Measurements from ENCODE around the gene SLC38A3. TPM values are rescaled to one million over a fixed set of nuclear protein-coding genes. Genes with fewer than 3 reads are reported as not detected.

The SLC38A3 gene
- total RNA-seq, 1 donor from 2014 or later, result 43.5 TPM

GRCh38 chr3:50235716-50236483 is 30.8 kb downstream of the SLC38A3 start, which contains the start of gene GNAI2:
GNAI2 (plus strand) TSS chr3:50236204; CDS start chr3:50236336, 132 bp downstream.
- peak; percentile 97 for DNase-seq (ENCODE audit: low spot score, unreplicated experiment)
- H3K27ac Mint-ChIP-seq, result peak within 1 kb of the TSS; percentile 92
- no peak for TF ChIP-seq CTCF (IDR thresholded peaks at IDR 0.05; ENCODE audit: unreplicated experiment)
- H3K27me3 Mint-ChIP-seq, result no peaks in the 10 kb centered on the region
- peak within 1 kb of the TSS; percentile 93 for H3K4me3 Mint-ChIP-seq (ENCODE audit: low read depth)
- no peaks in the 10 kb centered on the region for H3K36me3 Mint-ChIP-seq (ENCODE audit: insufficient read depth)
- H3K9me3 Mint-ChIP-seq (ENCODE audit: low read depth), result no peaks in the 10 kb centered on the region
- peaks cover 38% of the 10 kb centered on the region for H3K4me1 Mint-ChIP-seq (ENCODE audit: low read depth)

- Mint-ChIP-seq H3K27me3 (no peaks in the 10 kb centered on the region), H3K4me1 (ENCODE audit: low read depth) (peaks cover 42% of the 10 kb centered on the region), H3K27ac (peak overlapping the region; percentile 92), H3K4me3 (ENCODE audit: low read depth) (peak overlapping the region; percentile 93), H3K9me3 (ENCODE audit: low read depth) (no peaks in the 10 kb centered on the region), H3K36me3 (ENCODE audit: insufficient read depth) (no peaks in the 10 kb centered on the region)
- TF ChIP-seq CTCF (IDR thresholded peaks at IDR 0.05; ENCODE audit: unreplicated experiment), result no peak
- no peak for DNase-seq (ENCODE audit: low spot score, unreplicated experiment)
Measured at GRCh38 chr3:50236484-50237132, 31.5 kb downstream of the SLC38A3 start.

DNA sequence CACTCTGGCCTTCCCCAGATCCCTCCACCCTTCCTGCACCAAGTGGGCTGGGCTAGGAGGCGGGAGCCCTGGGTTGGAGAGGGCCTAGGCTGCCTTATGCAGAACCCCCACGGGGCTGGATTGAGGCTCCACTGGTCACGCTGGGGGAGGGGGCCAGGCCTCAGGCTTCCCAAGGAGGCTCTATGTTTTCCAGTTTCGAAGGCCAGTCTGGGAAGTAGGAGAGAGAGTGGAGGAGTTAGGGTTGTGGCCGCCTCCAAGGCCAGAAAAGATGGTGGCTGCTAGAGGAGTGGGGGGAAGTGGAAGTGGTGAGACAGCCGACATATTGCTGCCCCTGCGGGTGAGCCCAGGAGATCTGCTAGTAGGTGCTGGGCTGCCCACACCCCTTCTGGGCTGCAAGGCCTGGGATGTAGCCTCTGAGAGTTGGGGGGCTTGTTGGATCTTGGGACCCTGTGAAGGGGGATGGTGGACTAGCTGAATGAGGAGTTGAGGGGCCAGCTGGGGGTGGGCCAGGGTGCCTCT is 32.1 kb downstream of the SLC38A3 start:
- Mint-ChIP-seq H3K36me3 (ENCODE audit: insufficient read depth) (no peaks in the 10 kb centered on the region), H3K27me3 (no peaks in the 10 kb centered on the region), H3K4me3 (ENCODE audit: low read depth) (peak overlapping the region; percentile 93), H3K9me3 (ENCODE audit: low read depth) (no peaks in the 10 kb centered on the region), H3K4me1 (ENCODE audit: low read depth) (peaks cover 43% of the 10 kb centered on the region), H3K27ac (peak overlapping the region; percentile 92)
- TF ChIP-seq CTCF (IDR thresholded peaks at IDR 0.05; ENCODE audit: unreplicated experiment), result no peak
- DNase-seq (ENCODE audit: low spot score, unreplicated experiment), result no peak

- no peak for TF ChIP-seq CTCF (IDR thresholded peaks at IDR 0.05; ENCODE audit: unreplicated experiment)
- Mint-ChIP-seq H3K36me3 (ENCODE audit: insufficient read depth) (no peaks in the 10 kb centered on the region), H3K4me3 (ENCODE audit: low read depth) (peak overlapping the region; percentile 93), H3K27me3 (no peaks in the 10 kb centered on the region), H3K9me3 (ENCODE audit: low read depth) (no peaks in the 10 kb centered on the region), H3K4me1 (ENCODE audit: low read depth) (peaks cover 43% of the 10 kb centered on the region), H3K27ac (peak overlapping the region; percentile 92)
- DNase-seq (ENCODE audit: low spot score, unreplicated experiment), result no peak
Measured at GRCh38 chr3:50237754-50238548, 32.9 kb downstream of the SLC38A3 start.

DNA sequence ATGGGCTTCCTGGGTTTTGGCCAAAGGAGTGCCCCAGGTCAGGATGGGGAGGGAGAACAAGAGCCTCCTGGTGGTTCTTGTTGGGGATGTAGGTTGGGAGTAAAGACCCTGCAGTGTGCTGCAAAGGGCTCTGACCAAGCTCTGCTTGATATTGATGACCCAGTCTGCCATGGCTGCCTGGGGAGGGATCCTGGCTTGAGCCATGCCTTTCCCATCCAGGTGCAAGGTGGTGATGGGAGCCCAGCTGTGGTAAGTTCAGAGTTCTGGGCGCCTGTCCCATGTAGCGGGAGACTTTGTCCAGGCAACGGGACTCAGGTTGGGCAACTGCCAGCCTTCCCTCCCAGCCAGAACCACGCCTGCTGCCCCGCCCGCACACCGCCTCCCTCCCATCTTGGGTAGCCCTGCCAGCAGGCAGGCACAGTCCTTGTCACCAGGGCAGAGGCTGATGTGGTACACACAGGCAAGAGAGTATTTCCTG is 33.5 kb downstream of the SLC38A3 start:
- peak overlapping the region; percentile 93 for H3K4me3 Mint-ChIP-seq (ENCODE audit: low read depth)
- H3K27me3 Mint-ChIP-seq, result no peaks in the 10 kb centered on the region
- no peak for TF ChIP-seq CTCF (IDR thresholded peaks at IDR 0.05; ENCODE audit: unreplicated experiment)
- no peaks in the 10 kb centered on the region for H3K9me3 Mint-ChIP-seq (ENCODE audit: low read depth)
- no peak overlapping the region for H3K27ac Mint-ChIP-seq
- peaks cover 38% of the 10 kb centered on the region for H3K4me1 Mint-ChIP-seq (ENCODE audit: low read depth)
- H3K36me3 Mint-ChIP-seq (ENCODE audit: insufficient read depth), result no peaks in the 10 kb centered on the region
- no peak for DNase-seq (ENCODE audit: low spot score, unreplicated experiment)
